Measurements from ENCODE around the gene SLC1A5.

DNA sequence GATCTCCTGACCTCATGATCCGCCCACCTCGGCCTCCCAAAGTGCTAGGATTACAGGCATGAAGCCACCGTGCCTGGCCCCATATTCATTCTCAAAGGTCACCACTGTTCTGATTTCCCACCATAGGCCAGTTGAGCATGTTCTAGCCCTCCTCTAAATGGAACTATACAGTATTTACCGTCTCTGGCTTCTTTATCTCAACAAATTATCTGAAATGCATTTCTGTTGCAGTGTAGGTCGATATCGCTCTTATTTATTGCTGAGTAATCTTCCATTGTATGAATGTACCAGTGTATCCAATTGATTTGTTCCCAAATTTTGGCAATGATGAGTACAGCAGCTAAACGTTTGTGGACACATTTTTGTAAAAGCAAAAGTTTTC lies 15.4 kb downstream of the SLC1A5 start:
- TF ChIP-seq EP300 (IDR thresholded peaks at IDR 0.05): no peak
- TF ChIP-seq, protein P1, sequence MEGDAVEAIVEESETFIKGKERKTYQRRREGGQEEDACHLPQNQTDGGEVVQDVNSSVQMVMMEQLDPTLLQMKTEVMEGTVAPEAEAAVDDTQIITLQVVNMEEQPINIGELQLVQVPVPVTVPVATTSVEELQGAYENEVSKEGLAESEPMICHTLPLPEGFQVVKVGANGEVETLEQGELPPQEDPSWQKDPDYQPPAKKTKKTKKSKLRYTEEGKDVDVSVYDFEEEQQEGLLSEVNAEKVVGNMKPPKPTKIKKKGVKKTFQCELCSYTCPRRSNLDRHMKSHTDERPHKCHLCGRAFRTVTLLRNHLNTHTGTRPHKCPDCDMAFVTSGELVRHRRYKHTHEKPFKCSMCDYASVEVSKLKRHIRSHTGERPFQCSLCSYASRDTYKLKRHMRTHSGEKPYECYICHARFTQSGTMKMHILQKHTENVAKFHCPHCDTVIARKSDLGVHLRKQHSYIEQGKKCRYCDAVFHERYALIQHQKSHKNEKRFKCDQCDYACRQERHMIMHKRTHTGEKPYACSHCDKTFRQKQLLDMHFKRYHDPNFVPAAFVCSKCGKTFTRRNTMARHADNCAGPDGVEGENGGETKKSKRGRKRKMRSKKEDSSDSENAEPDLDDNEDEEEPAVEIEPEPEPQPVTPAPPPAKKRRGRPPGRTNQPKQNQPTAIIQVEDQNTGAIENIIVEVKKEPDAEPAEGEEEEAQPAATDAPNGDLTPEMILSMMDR (IDR thresholded peaks at IDR 0.05): no peak

Data from tibial nerve (tissue), 4 donors.